Activated T-cell treated with anti-CD3 and anti-CD28 coated beads for 24 hours (primary cell): Measurements from ENCODE around the gene ANO4.
"Not testable (repeated sequence)": the region's sequence is repeated elsewhere in the genome, so short reads cannot be mapped to it uniquely, and the experiment has no call there.

Experiments used
- DNase-seq: peaks from one replicate; pipeline ENCODE4 v3.0.0-alpha.2; 2020; ENCODE audit warnings: low read depth

ANO4 gene

DNA sequence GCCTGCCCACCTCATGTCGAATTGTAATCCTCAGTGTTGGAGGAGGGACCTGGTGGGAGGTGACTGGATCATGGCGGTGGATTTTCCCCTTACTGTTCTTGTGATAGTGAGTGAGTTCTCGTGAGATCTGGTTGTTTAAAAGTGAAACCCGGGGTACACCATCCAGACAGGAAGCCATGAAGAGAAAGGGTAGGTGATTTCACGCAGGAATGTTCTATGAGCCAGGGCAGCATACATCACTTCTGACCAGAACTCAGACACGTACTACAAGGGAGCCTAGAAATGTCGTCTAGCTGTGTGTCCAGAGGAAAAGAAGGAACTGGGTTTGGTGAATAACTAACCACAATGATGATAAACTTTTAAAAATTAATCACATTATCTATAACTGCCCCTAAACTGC lies 80.6 kb downstream of the ANO4 start:
- no peak for DNase-seq

DNA sequence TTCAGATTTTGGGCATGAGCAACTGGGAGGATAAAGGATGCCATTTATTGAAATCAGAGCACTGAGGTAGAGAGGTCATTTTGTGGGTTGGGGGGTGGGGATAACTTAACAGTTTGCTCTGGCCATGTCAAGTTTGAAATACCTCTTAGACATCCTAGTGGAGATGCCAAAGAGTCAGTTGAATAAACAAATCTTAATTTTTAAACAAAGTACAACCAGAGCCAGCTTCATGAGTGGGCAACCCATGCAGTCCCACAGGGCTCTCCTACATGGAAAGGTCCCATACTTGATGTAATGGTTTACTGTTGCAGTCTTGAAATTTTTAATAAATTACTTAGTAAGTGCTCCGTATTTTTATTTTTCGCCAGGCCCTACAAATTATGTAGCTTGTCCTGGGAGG lies 81.2 kb downstream of the ANO4 start:
- DNase-seq, result no peak

- no peak for DNase-seq
Observed at GRCh38 chr12:100877776-100878175, 83.2 kb downstream of the ANO4 start.

DNA sequence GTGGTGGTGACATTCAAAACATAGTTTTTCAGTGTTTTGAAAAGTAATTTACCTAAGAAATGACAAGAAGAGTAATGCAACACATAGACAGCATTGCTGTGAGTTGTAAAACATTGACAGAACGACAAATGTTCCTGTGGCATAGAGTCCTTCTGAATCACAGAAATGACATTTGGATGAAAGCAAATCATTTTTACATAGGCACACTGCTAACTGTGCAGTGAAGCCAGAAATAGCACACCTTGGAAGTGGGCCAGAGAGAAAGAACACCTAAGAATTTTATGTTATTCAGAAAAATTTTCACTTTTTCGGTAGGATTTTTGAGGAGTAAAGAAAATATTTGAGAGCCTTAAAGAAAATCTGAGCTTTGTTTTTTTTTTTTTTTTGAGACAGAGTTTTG lies 100.6 kb downstream of the ANO4 start:
- no peak for DNase-seq

GRCh38 chr12:100896192-100896591 lies 101.6 kb downstream of the ANO4 start:
- DNase-seq, result no peak

GRCh38 chr12:100897240-100897639 lies 102.7 kb downstream of the ANO4 start:
- DNase-seq, result no peak

DNA sequence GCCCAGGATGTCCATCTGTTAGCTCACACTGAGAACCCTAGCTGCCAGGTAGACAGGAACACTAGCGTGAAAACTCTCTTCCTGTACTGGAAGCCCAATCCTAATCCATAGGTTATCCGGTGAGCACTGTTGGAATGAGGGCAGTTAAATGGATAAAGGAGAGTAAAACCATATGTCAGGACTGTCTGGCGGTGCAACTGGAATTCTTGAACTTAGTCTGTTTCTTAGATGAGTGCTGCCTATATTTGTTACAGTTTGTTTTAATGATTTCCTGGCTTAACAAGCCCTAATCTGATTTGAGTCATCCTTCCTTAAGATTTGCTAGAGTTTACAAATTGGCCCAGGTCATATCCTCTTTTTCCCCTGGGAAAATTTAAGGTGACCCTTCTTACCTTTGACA lies 104.7 kb downstream of the ANO4 start:
- DNase-seq, result no peak

- DNase-seq, result no peak
Observed at GRCh38 chr12:100900808-100901207, 106.2 kb downstream of the ANO4 start.

- no peak for DNase-seq
Observed at GRCh38 chr12:100901266-100901665, 106.7 kb downstream of the ANO4 start.

- no peak for DNase-seq
Observed at GRCh38 chr12:100904270-100904669, 109.7 kb downstream of the ANO4 start.

GRCh38 chr12:100908501-100908900 lies 113.9 kb downstream of the ANO4 start:
- DNase-seq, result no peak

DNA sequence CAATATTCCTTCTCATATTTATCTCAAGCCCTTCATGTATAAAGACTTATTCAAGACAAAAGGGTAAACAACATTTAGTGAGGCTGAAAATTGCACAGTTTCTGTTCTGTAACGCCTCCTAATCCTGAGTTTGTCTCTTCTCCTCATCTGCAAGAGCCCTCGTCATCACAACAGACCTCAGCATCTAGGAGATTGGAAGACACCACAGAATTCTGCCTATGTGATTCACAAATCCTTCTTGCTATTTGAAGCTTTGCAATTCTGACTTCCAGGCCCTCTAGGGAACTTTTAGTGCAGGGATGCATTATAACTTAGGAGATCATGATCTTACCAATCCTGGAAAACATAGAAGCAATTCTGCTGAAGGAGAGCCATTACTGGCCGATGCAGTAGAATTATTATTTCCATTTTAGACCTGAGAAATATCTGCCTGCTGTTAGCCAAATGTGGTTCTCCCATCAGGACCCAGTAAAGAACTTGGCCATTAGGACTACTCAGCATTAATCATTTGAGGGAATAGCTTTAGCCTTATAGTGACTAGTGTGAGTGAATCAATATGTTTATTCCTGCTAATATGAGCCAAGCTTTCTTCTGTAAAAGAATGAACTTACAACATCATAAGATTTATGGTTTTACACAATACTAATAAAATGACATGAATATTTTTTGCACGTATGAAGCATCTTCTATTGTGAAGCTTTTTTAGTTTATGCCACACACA lies 119.5 kb downstream of the ANO4 start:
- no peak for DNase-seq

GRCh38 chr12:100919116-100919515 lies 124.5 kb downstream of the ANO4 start:
- DNase-seq, result no peak

- DNase-seq, result no peak
Observed at GRCh38 chr12:100920493-100920892, 125.9 kb downstream of the ANO4 start.

GRCh38 chr12:100926669-100927248 lies 132.2 kb downstream of the ANO4 start:
- DNase-seq, result no peak

- DNase-seq, result no peak
Observed at GRCh38 chr12:100927826-100928225, 133.2 kb downstream of the ANO4 start.

DNA sequence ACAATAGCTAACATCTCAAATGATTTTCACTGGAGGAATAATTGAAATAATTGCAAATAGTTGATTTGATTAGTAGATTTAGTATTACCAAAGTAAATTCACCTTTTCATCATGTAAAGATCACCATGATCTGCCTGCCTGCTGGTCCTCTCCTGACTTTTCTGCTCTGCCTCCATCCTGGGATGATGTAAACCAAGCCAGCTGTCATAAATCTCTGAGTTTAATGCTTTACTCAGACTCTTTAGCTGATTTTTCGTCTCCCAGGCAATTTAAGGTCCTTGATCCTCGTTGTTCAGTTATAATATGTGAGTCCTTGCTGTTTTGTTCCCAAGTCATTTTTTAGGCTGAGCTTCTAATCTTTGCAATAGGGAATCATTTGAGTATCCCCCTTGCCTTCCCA lies 138.0 kb downstream of the ANO4 start:
- no peak for DNase-seq

DNA sequence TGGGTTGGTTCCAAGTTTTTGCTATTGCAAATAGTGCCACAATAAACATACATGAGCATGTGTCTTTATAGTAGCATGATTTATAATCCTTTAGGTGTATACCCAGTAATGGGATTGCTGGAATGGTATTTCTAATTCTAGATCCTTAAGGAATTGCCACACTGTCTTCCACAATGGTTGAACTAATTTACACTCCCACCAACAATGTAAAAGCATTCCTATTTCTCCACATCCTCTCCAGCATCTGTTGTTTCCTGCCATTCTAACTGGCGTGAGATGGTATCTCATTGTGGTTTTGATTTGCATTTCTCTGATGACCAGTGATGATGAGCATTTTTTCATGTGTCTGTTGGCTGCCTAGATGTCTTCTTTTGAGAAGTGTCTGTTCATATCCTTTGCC lies 139.0 kb downstream of the ANO4 start:
- DNase-seq, result not testable (repeated sequence)

GRCh38 chr12:100935929-100936328 lies 141.4 kb downstream of the ANO4 start:
- no peak for DNase-seq

DNA sequence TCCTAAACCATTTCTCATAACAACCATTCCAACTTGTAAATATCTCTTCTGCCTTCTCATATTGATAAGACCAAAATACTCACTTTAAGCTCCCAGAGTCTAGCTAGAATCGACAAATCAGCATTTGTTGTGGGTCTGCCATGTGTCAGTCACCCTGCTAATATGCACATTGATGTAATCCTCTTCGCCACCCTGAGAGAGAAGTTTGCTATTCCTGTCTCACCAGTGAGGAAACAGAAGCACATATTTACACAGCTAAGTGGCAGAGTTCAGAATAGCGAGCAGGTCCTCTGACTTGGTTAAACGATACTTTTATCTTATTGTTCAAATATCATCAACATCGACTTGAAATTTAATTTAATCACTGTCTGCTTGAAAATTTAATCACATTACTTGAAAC lies 142.1 kb downstream of the ANO4 start:
- DNase-seq, result no peak

GRCh38 chr12:100940503-100940902 lies 145.9 kb downstream of the ANO4 start:
- DNase-seq, result no peak

DNA sequence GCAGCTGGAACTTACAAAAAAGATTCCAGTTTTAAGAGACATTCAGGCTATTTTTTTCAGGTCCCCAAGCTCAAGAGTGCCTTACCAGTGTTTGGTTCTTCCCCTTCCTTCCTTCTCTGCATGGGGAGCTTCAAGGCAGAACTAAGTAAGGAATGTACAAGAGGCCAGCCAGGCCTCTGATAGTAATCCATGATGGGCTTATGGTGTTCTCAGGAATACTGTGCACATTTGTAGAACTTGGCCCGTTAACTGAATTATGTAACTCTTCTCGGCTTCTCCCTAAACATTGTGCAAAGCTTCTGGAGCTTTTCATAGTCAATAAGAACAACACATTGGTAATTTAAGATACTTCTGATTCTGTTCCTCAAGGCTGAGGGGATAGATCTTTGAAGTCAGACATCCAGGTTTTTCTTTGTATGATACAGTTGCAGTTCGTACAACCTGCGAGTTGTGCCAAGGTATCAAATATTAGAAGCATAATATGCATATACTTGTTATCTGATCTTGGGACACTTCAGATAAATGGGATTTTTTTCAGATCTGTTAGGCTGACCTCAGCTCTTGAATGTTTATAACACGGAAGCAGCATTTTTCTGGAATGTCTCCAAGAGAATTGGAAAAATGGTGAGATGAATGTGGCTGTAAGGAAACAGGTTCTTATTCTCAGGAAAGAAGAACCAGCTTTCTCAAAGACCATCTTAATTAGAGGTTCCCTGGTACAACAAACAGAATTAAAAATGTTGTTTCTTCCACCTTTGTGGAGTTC lies 148.6 kb downstream of the ANO4 start:
- DNase-seq, result no peak

DNA sequence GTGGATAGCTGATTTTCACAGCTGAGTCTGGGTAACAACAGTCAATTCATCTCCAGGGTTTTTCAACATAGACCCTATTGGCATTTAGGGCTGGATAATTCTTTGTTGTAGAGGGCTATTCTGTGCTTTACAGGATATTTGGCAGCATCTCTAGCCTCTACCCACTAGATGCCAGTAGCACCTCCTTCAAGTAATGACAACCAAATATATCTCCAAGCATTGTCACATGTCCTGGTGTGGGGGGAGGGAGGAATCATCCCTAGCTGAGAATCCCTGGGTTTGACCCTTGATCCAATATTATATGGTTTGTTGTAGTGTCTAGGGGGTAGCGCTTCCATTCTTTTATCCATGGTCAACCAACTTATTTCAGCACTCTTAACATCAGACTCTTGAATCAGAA lies 157.2 kb downstream of the ANO4 start:
- no peak for DNase-seq
